ENCODE results near the gene KRTAP10-12.
A peak's percentile ranks its signal among the peaks of the same experiment; 100 is the strongest.
"Not testable (repeated sequence)": the region's sequence is repeated elsewhere in the genome, so short reads cannot be mapped to it uniquely, and the experiment has no call there.

The KRTAP10-12 gene

DNA sequence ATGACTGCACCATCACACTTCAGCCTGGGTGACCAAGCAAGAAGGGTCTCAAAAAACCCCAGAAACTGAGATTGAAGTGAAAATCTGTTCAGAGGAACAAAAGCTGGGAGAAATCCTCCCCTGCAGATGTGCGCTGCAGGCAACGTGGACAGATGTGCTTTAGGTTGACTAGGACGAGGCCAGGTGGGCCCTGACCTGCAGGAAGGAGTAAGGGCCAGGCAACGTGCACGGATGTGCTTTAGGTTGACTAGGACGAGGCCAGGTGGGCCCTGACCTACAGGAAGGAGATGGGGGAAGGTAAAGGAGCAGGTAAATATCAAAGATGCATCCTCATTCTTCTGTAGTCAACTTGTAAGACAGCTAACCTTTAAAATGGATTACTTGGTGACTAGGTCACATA, 12.5 kb upstream of the KRTAP10-12 start:
- TF ChIP-seq, protein P1, sequence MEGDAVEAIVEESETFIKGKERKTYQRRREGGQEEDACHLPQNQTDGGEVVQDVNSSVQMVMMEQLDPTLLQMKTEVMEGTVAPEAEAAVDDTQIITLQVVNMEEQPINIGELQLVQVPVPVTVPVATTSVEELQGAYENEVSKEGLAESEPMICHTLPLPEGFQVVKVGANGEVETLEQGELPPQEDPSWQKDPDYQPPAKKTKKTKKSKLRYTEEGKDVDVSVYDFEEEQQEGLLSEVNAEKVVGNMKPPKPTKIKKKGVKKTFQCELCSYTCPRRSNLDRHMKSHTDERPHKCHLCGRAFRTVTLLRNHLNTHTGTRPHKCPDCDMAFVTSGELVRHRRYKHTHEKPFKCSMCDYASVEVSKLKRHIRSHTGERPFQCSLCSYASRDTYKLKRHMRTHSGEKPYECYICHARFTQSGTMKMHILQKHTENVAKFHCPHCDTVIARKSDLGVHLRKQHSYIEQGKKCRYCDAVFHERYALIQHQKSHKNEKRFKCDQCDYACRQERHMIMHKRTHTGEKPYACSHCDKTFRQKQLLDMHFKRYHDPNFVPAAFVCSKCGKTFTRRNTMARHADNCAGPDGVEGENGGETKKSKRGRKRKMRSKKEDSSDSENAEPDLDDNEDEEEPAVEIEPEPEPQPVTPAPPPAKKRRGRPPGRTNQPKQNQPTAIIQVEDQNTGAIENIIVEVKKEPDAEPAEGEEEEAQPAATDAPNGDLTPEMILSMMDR (IDR thresholded peaks at IDR 0.05; ENCODE audit: extremely low read depth, insufficient read depth, missing control alignments), result no peak
- DNase-seq (ENCODE audit: low spot score), result no peak
- in situ Hi-C loops (cut with MboI; ENCODE audit: low pct_unique_long_range_greater_than_20kb, low sequenced_read_pairs, unreplicated experiment), result no loop called here

DNA sequence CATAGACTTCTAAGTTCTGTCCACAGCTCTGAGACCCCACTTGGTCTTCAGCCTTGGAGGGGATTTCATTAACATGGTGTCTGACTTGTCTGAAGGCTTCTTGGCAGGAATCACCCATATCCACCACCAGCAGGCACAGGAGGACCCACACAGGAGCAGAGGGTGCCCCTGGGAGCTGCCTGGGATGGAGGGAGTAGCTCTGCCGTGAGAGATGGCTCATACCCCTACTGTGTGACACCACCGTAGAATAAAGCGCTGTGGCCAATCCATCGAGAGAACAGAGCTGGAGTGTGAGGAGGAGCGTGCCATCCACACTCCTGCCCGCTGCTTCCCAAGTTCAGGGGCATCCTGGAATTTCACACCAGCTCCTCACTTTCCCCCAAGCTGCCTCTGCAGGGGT, 11.9 kb upstream of the KRTAP10-12 start:
- DNase-seq (ENCODE audit: low spot score); in situ Hi-C loops (cut with MboI; ENCODE audit: low pct_unique_long_range_greater_than_20kb, low sequenced_read_pairs, unreplicated experiment): not testable (repeated sequence)

DNA sequence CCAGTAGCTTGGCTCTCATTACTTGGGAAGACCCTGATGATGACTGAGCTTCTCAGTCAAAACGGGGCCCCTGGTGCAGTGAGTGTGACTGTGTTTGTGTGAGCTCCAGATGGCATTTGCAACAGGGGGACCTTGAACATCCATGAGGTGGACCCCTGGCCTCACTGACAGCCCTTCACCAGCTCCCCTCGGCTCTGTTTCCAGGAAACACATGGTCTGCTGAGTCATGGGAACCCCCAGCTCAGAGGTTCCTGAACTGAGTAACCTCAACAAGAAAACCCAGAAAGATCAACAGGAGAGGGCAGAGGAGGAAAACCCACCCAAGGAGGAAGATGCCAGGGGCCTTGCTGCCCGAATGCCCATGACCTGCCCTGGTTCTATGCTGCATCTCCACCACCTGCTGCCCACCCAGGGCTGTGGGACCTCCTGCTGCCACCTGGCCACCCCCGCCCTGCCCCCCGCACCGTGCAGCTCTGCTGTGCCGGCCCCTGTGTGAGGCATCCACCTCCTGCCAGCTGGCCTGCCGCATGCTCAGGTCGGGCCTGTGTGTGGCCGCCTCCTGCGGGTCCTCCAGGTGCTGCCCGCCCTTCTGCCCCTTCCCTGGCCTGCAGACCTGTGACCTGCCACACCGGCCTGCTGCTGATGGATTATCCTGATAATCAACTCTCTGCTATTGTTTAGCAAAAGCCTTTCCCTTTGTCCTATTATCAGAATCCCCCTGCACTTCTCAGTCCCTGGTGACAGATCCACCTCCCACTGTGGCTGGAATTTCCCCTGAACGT, 10.8 kb upstream of the KRTAP10-12 start:
- in situ Hi-C loops (cut with MboI; ENCODE audit: low pct_unique_long_range_greater_than_20kb, low sequenced_read_pairs, unreplicated experiment), result no loop called here
- TF ChIP-seq, protein P1 (IDR thresholded peaks at IDR 0.05; ENCODE audit: extremely low read depth, insufficient read depth, missing control alignments), result no peak
- DNase-seq (ENCODE audit: low spot score), result peak; percentile 15

DNA sequence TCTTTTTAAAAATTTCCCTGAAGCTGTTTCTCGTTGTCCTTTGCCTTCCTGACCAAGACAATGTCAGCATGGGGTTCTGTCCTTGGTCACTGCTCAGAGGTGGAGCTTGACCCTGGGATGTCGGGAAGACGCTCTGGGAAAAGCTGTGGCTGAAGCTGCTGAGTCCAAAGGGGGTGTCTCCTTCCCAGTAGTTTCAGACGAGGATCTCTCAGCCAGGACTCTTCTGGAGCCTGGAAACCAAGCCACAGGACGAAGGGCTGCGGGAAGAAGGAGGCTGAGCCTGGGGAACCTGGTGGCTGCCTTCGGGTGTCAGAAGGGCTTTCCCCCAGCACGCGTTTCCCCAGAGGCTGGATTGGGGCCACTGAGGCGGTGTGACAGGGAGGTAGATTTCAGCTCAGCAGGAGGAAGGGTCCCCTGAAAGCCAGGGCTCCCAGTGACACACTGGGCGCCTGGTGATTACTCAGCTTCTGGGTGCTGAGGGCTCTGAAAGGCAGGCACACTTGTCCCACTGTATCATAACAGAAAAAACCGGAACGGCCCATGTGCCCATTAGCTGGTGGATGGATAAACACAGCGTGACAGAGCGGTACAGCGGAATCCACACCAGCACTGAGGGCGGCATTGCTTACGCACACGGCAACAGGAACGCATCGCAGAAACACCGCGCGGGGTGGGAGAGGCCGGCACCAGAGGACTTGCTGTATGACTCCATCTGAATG, 10.0 kb upstream of the KRTAP10-12 start:
- DNase-seq (ENCODE audit: low spot score), result no peak
- in situ Hi-C loops (cut with MboI; ENCODE audit: low pct_unique_long_range_greater_than_20kb, low sequenced_read_pairs, unreplicated experiment), result no loop called here
- TF ChIP-seq, protein P1 (IDR thresholded peaks at IDR 0.05; ENCODE audit: extremely low read depth, insufficient read depth, missing control alignments), result no peak

DNA sequence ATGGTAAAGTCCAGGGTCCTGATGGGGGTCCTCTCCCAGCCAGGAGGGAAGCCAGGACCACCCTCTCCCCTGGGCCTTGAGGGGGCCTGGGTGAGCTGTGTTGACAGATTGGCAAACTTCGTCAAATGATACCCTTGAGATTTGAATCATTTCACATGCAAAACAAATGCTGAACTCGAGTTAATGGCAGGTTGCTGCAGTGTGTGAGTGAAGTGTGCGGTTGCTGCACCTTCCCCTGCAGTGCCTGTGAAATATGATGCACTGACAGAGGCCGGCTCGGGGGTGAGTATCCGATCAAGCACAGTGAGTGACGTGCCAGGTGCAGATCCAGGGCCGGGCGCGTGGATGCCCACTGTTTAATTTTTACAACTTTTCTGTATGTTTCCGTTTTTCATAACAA, 9.3 kb upstream of the KRTAP10-12 start:
- TF ChIP-seq, protein P1 (IDR thresholded peaks at IDR 0.05; ENCODE audit: extremely low read depth, insufficient read depth, missing control alignments), result no peak
- no peak for DNase-seq (ENCODE audit: low spot score)

DNA sequence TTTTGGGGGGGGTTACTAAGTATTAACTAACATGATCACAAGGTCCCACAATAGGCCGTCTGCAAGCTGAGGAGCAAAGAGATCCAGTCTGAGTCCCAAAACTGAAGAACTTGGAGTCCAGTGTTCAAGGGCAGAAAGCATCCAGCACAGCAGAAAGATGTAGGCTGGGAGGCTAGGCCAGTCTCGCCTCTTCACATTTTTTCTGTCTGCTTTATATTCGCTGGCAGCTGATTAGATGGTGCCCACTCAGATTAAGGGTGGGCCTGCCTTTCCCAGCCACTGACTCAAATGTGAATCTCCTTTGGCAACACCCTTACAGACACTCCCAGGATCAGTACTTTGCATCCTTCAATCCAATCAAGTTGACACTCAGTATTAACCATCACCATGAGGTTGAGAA, 7.2 kb upstream of the KRTAP10-12 start:
- DNase-seq (ENCODE audit: low spot score); in situ Hi-C loops (cut with MboI; ENCODE audit: low pct_unique_long_range_greater_than_20kb, low sequenced_read_pairs, unreplicated experiment): not testable (repeated sequence)

More for the DNA sequence above, 9.3 kb upstream of the KRTAP10-12 start:
- in situ Hi-C loops (cut with MboI; ENCODE audit: low pct_unique_long_range_greater_than_20kb, low sequenced_read_pairs, unreplicated experiment), result no loop called here

DNA sequence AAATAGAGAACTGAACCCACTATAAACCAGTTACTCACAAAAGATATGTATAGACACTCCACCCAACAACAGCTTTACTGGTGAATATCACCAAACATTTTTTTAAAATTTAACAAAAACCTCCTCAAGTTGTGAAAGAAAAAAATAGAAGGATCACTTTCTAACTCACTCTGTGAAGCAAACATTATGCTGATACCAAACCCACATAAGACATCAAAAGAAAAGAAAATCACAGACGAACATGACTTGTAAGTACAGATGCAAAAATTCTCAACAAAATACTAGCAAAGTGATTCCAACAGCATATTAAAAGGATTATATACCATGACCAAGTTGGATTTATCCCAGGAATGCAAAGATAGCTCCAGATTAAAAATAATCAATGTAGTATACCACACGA, 5.3 kb upstream of the KRTAP10-12 start:
- in situ Hi-C loops (cut with MboI; ENCODE audit: low pct_unique_long_range_greater_than_20kb, low sequenced_read_pairs, unreplicated experiment), result no loop called here

More for the DNA sequence above, 5.3 kb upstream of the KRTAP10-12 start:
- TF ChIP-seq, protein P1 (IDR thresholded peaks at IDR 0.05; ENCODE audit: extremely low read depth, insufficient read depth, missing control alignments), result no peak
- no peak for DNase-seq (ENCODE audit: low spot score)
